HG03565 (cell line): ENCODE data around the gene ECHDC3.

ENCODE experiments used
- ATAC-seq: cut with Tn5 transposase; IDR thresholded peaks from one replicate; pipeline ENCODE4 v1.9.1; 2021; ENCODE audit warnings: mild to moderate bottlenecking, moderate library complexity; ENCODE audit not compliant: unreplicated experiment

Gene ECHDC3

DNA sequence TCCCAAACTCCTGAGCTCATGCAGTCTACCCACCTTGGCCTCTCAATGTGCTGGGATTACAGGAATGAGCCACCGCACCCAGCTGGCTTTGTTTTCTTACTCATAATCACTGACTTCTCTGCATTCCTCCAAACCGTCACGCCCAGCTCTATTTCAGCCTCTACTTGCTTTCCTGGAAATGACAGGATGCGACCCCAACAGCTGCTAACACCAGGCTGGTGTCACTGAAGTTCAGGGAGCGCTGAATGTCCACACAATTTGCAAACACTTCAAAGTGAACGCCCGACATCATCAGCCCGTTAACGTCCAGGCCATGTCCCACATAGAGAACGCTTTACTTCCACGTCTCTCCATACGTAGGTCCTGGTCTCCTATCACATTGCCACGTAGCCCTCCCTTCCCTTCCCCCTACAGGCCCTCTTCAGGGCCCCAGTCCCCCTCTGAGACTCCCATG is 68.2 kb downstream of the ECHDC3 start:
- no peak for ATAC-seq

DNA sequence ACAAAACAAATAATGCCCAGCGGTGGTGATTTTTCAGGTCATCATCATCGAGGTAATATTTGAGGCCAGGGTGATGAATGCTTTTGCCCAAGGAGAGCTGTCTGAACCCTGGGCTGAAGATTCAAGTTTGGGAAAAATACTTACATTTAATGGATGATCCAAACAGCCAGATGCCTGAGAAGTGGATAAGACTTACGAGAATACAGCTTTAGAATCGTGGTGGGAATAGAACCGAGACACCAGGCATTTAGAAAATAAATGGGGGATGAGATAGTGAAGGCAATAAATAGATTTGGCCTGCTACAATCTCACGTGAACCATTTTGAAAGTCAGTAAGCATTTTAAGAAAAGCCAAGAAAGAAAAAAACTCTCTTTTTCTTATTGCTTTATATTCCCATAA is 68.8 kb downstream of the ECHDC3 start:
- no peak for ATAC-seq

DNA sequence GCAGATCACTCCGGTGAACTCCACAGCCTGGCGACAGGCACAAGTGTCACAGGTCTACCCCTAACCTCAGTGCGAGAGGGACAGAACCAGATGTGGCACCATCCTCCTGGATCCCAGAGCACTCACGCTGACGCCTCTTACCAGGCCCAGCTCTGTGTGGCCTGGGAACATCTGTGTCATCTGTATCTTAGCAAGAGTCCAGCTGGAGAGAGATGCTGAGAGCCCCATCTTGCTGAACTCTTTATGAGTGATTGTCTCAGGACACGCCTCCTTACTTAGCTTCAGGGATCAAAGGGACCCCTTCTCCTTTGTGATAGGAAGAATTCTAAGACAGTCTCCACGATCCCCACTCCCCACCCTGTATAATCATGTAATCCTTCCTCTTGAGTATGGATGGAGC is 71.0 kb downstream of the ECHDC3 start:
- no peak for ATAC-seq
